Gastroesophageal sphincter (tissue), 4 donors: ENCODE results near the gene PPP1R14B. TPM values are rescaled to one million over a fixed set of nuclear protein-coding genes. Genes with fewer than 3 reads are reported as not detected.

ENCODE experiments used
- ATAC-seq: fragments of 150-250 bp; one replicate; pipeline ENCODE4 v1.9.1; 2016; ENCODE audit warnings: mild to moderate bottlenecking, moderate library complexity
- H3K27ac ChIP-seq, 4 donors: fragments of 200-600 bp; sonication (generic) in 3 of 4; 1 replicate in 3 of 4; 2 replicates in 1 of 4; pipeline ENCODE4 v1.5.1; 2016 to 2019
- H3K27me3 ChIP-seq: fragments of 200-600 bp; sonication (generic); one replicate; pipeline ENCODE4 v1.5.1; 2019
- H3K36me3 ChIP-seq, 2 donors: fragments of 200-600 bp; sonication (generic); one replicate each; pipeline ENCODE4 v1.5.1; 2019; ENCODE audit warnings: control low read depth in 1 of 2
- H3K4me1 ChIP-seq, 3 donors: fragments of 200-600 bp; sonication (generic); 1 replicate in 2 of 3; 2 replicates in 1 of 3; pipeline ENCODE4 v1.5.1; 2016 to 2019; ENCODE audit warnings: control low read depth in 2 of 3
- H3K4me3 ChIP-seq, 2 donors: fragments of 200-600 bp; sonication (generic); one replicate each; pipeline ENCODE4 v1.5.1; 2019; ENCODE audit warnings: mild to moderate bottlenecking in 1 of 2, moderate library complexity in 1 of 2
- H3K9me3 ChIP-seq, 3 donors: fragments of 200-600 bp; sonication (generic); one replicate each; pipeline ENCODE4 v1.5.1; 2017 to 2019; ENCODE audit warnings: control low read depth in 2 of 3
- EP300 ChIP-seq: sonication (generic); formaldehyde crosslinking; IDR thresholded peaks from one replicate; pipeline ENCODE4 v1.6.1; 2017; ENCODE audit warnings: antibody characterized with exemption, mild to moderate bottlenecking
- POLR2A ChIP-seq, 2 donors: fragments of 450-650 bp; IDR thresholded peaks; one replicate each; pipeline ENCODE4 v1.6.1; 2017; ENCODE audit warnings: antibody characterized with exemption in 2 of 2, mild to moderate bottlenecking in 2 of 2, moderate library complexity in 1 of 2
- POLR2AphosphoS5 ChIP-seq: sonication (generic); formaldehyde crosslinking; IDR thresholded peaks from one replicate; pipeline ENCODE4 v1.6.1; 2017; ENCODE audit warnings: antibody characterized with exemption
- WGBS, 2 donors: methylation state at CpG; one replicate each; pipeline ENCODE4 v1.1.5; 2018; ENCODE audit warnings: low coverage in 1 of 2; 5-methylcytosine and 5-hydroxymethylcytosine counted together
- total RNA-seq, 4 donors: library from RNA; depleted of rRNA; stranded (reverse); fragments of >200 nt; gene quantifications; one replicate each; pipeline ENCODE4 v1.1.0, GENCODE V29; 2016
- TF ChIP-seq, protein P1 (sequence below), 4 experiments: fragments of 200-600 bp in 2 of 4; fragments of 450-650 bp in 2 of 4; sonication (generic) in 1 of 4; IDR thresholded peaks; one replicate each; pipeline ENCODE4 v1.5.1; 2017 to 2019; ENCODE audit warnings: antibody characterized with exemption in 4 of 4, mild to moderate bottlenecking in 2 of 4, moderate library complexity in 2 of 4

The PPP1R14B gene
- total RNA-seq, 4 donors from 2014 or later: 37.2 to 123 (median 70.9) TPM

DNA sequence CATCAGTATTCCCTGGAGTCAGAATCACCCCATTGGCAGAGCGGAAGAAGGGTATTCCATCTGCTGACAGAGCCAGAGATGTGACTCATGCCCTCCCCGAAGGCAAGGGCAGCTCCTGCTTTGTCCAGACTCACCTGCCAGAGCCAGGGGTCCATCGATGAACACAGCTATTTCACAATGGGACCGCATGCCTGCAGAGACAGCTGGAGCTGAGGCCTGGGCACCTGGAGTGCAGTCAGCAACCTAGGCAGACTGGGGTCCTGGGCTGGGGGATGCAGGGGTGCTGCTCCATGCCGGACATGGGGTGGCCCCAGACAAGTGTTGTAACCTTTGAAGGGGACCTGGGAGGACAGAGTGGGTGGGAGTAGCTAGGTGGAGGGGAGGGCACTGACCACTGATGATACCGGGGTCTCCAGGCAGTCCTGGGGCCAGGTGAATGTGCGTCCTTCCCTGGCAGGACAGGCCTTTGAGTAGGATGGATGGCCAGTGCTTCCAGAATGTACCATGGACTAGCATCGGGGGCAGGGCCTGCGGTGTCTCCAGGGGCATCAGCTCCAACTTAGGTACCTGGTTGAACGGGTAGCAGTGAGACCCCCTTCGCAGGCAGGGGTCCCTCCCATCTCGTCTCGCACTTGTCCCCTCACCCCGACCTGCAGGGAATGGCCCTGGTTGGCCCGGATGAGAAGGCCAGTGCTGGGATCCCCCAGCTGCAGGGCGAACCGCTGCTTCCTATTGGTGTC, 22.4 kb downstream of the PPP1R14B start:
- H3K27ac ChIP-seq: peak overlapping the region in 1 of 4 donors; percentile 94
- H3K9me3 ChIP-seq: no peaks in the 10 kb centered on the region
- peaks cover 0 to 28% of the 10 kb centered on the region in 2 donors for H3K36me3 ChIP-seq
- TF ChIP-seq POLR2AphosphoS5 (no peak), POLR2A (IDR thresholded peaks at IDR 0.05) (no peak), EP300 (no peak)
- TF ChIP-seq, protein P1, sequence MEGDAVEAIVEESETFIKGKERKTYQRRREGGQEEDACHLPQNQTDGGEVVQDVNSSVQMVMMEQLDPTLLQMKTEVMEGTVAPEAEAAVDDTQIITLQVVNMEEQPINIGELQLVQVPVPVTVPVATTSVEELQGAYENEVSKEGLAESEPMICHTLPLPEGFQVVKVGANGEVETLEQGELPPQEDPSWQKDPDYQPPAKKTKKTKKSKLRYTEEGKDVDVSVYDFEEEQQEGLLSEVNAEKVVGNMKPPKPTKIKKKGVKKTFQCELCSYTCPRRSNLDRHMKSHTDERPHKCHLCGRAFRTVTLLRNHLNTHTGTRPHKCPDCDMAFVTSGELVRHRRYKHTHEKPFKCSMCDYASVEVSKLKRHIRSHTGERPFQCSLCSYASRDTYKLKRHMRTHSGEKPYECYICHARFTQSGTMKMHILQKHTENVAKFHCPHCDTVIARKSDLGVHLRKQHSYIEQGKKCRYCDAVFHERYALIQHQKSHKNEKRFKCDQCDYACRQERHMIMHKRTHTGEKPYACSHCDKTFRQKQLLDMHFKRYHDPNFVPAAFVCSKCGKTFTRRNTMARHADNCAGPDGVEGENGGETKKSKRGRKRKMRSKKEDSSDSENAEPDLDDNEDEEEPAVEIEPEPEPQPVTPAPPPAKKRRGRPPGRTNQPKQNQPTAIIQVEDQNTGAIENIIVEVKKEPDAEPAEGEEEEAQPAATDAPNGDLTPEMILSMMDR (IDR thresholded peaks at IDR 0.05): no peak
- no peaks in the 10 kb centered on the region for H3K27me3 ChIP-seq
- no peak for ATAC-seq
- 100% methylated on average over 1 of the region's 17 CpGs; no CpG with 5 or more reads in 1 of the 2 donors for WGBS, 2 donors
- H3K4me1 ChIP-seq: peaks cover 0 to 47% (median 23%) of the 10 kb centered on the region in 3 donors
- no peak overlapping the region for H3K4me3 ChIP-seq

DNA sequence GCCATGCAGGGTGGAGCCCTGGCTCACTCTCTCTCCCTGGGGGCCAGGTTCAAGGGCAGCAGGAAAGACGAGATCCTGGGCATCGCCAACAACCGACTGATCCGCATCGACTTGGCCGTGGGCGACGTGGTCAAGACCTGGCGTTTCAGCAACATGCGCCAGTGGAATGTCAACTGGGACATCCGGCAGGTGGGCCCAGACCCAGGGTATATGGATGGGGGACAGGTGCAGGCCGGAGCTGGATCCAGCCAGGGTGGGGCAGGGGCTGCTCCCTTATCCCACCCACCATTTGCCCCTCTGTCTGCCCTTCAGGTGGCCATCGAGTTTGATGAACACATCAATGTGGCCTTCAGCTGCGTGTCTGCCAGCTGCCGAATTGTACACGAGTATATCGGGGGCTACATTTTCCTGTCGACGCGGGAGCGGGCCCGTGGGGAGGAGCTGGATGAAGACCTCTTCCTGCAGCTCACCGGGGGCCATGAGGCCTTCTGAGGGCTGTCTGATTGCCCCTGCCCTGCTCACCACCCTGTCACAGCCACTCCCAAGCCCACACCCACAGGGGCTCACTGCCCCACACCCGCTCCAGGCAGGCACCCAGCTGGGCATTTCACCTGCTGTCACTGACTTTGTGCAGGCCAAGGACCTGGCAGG, 23.6 kb downstream of the PPP1R14B start:
- no peak overlapping the region for H3K27ac ChIP-seq
- WGBS, 2 donors: 83% methylated on average over 5 of the region's 24 CpGs; no CpG with 5 or more reads in 1 of the 2 donors

DNA sequence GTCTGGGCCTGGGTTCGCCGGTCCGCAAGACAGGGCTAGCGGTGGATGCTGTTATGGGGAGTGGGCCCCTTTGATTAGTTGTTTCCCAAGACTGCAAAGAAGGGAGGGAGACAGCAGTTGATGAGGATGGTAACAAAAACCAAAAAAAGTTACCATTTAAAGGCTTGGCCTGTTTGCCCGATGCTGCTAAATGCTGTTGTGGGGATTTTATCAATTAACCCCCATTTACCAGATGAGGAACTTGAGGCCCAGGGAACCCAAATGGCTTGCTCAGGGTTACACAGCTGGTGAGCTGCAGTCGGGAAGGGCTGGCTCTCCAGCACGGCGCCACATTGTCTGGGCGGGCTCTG, 24.1 kb downstream of the PPP1R14B start:
- TF ChIP-seq EP300 (no peak), POLR2AphosphoS5 (no peak), POLR2A (IDR thresholded peaks at IDR 0.05) (no peak)
- TF ChIP-seq, protein P1 (IDR thresholded peaks at IDR 0.05): no peak
- H3K4me1 ChIP-seq: peaks cover 0 to 30% (median 16%) of the 10 kb centered on the region in 3 donors
- no peak overlapping the region for H3K27ac ChIP-seq
- no peak overlapping the region for H3K4me3 ChIP-seq
- H3K36me3 ChIP-seq: peaks cover 0 to 28% of the 10 kb centered on the region in 2 donors
- H3K9me3 ChIP-seq: no peaks in the 10 kb centered on the region
- ATAC-seq: no peak
- 69 to 82% methylated on average over 4 to 6 of the region's 9 CpGs for WGBS, 2 donors
- no peaks in the 10 kb centered on the region for H3K27me3 ChIP-seq

More for the DNA sequence above, 23.6 kb downstream of the PPP1R14B start:
- no peak for ATAC-seq
- Histone ChIP-seq H3K4me3 (no peak overlapping the region), H3K4me1 (peaks cover 0 to 35% (median 20%) of the 10 kb centered on the region in 3 donors), H3K36me3 (peaks cover 0 to 28% of the 10 kb centered on the region in 2 donors), H3K27me3 (no peaks in the 10 kb centered on the region), H3K9me3 (no peaks in the 10 kb centered on the region)
- TF ChIP-seq EP300: no peak
- no peak for TF ChIP-seq POLR2A (IDR thresholded peaks at IDR 0.05)
- no peak for TF ChIP-seq POLR2AphosphoS5
- TF ChIP-seq, protein P1 (IDR thresholded peaks at IDR 0.05): no peak

DNA sequence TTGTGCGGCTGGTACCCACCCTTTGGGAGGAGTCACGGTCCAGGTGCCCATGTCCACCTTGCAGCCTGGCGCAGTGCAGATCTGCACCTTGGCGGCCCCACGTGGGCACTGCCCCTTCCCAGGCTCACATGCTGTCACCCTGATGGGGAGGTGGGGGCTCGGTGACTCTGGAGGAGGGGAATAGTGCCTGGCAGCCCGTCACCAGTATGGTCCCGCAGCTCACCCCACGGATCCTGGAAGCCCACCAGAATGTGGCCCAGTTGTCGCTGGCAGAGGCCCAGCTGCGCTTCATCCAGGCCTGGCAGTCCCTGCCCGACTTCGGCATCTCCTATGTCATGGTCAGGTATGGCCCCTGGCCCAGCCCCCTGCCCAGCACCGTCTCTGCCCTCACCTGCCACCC, 25.9 kb downstream of the PPP1R14B start:
- no peak overlapping the region for H3K4me3 ChIP-seq
- no peaks in the 10 kb centered on the region for H3K9me3 ChIP-seq
- no peak for ATAC-seq
- no peaks in the 10 kb centered on the region for H3K27me3 ChIP-seq
- peaks cover 0 to 17% (median 6%) of the 10 kb centered on the region in 3 donors for H3K4me1 ChIP-seq
- WGBS, 2 donors: no CpG with 5 or more reads among the region's 14 CpGs
- H3K27ac ChIP-seq: no peak overlapping the region
- TF ChIP-seq POLR2AphosphoS5 (no peak), POLR2A (IDR thresholded peaks at IDR 0.05) (no peak), EP300 (no peak)
- TF ChIP-seq, protein P1 (IDR thresholded peaks at IDR 0.05): no peak
- peaks cover 0 to 28% of the 10 kb centered on the region in 2 donors for H3K36me3 ChIP-seq
